K562 (cell line): ENCODE measurements around the gene ADCY5. TPM values are rescaled to one million over a fixed set of nuclear protein-coding genes. Genes with fewer than 3 reads are reported as not detected.
A peak's percentile ranks its signal among the peaks of the same experiment; 100 is the strongest.

Experiments
- ADNP ChIP-seq: fragments of 200-800 bp; sonication (Bioruptor generic); IDR thresholded peaks from 2 replicates; pipeline ENCODE4 v1.6.1; 2016; ENCODE audit warnings: missing genetic modification characterization, missing compliant biosample characterization
- BHLHE40 ChIP-seq: IDR thresholded peaks from 2 replicates; pipeline ENCODE4 v1.6.1; 2011; ENCODE audit warnings: low read length, improper control_type of control experiment
- CBFA2T3 ChIP-seq: fragments of 450-650 bp; IDR thresholded peaks from 2 replicates; pipeline ENCODE4 v1.6.1; 2017
- FOXK2 ChIP-seq, 2 experiments: fragments of 450-650 bp; IDR thresholded peaks in 1 of 2; conservative IDR thresholded peaks in 1 of 2; 2 replicates each; pipeline ENCODE4 v1.6.1; 2016; ENCODE audit warnings: low read depth in 2 of 2, mild to moderate bottlenecking in 1 of 2
- FOXM1 ChIP-seq, 2 experiments: fragments of 450-650 bp in 1 of 2; sonication (generic) in 1 of 2; formaldehyde crosslinking in 1 of 2; IDR thresholded peaks; 2 replicates each; pipeline versions ENCODE4 v1.6.1 to v1.9.0; 2017 to 2022; ENCODE audit warnings: low read depth in 2 of 2, mild to moderate bottlenecking in 2 of 2, missing genetic modification reagents in 1 of 2, moderate library complexity in 1 of 2
- GATAD2A ChIP-seq: fragments of 450-650 bp; IDR thresholded peaks from 2 replicates; pipeline ENCODE4 v1.6.1; 2017
- GTF2A2 ChIP-seq: IDR thresholded peaks from 2 replicates; pipeline ENCODE4 v1.6.1; 2016; ENCODE audit warnings: mild to moderate bottlenecking, missing genetic modification characterization, missing compliant biosample characterization
- GTF2E2 ChIP-seq: fragments of 200-800 bp; sonication (Bioruptor generic); IDR thresholded peaks from 2 replicates; pipeline ENCODE4 v1.6.1; 2016; ENCODE audit warnings: missing genetic modification characterization, missing compliant biosample characterization
- HNRNPK ChIP-seq: fragments of 200-400 bp; formaldehyde crosslinking; IDR thresholded peaks from one replicate; pipeline ENCODE4 v1.6.1; 2018; ENCODE audit warnings: mild to moderate bottlenecking, low read depth, low read length; ENCODE audit not compliant: poor library complexity, severe bottlenecking
- MEIS2 ChIP-seq: fragments of 450-650 bp; IDR thresholded peaks from 2 replicates; pipeline ENCODE4 v1.6.1; 2014; ENCODE audit warnings: mild to moderate bottlenecking; ENCODE audit not compliant: partially characterized antibody
- PTTG1 ChIP-seq: fragments of 450-650 bp; IDR thresholded peaks from 2 replicates; pipeline ENCODE4 v1.6.1; 2016; ENCODE audit warnings: low read depth, mild to moderate bottlenecking, missing genetic modification characterization, missing compliant biosample characterization
- RAD21 ChIP-seq, 2 experiments: fragments of 250-450 bp in 1 of 2; fragments of 450-650 bp in 1 of 2; sonication (Bioruptor Pico) in 1 of 2; formaldehyde crosslinking in 1 of 2; IDR thresholded peaks in 1 of 2; conservative IDR thresholded peaks in 1 of 2; 2 replicates each; pipeline versions ENCODE4 v1.4.0 to v1.8.0; 2020 to 2022; ENCODE audit warnings: mild to moderate bottlenecking in 2 of 2, moderate library complexity in 1 of 2
- RBM34 ChIP-seq: fragments of 200-400 bp; formaldehyde crosslinking; IDR thresholded peaks from 2 replicates; pipeline ENCODE4 v1.6.1; 2018; ENCODE audit warnings: low read length, borderline replicate concordance; ENCODE audit not compliant: insufficient read depth
- RNF2 ChIP-seq: sonication (generic); IDR thresholded peaks from 2 replicates; pipeline ENCODE4 v1.6.1; 2016
- SAFB ChIP-seq: fragments of 200-400 bp; formaldehyde crosslinking; IDR thresholded peaks from 2 replicates; pipeline ENCODE4 v1.6.1; 2017; ENCODE audit warnings: low read depth, low read length, borderline replicate concordance
- TBP ChIP-seq: optimal IDR thresholded peaks from 2 replicates; pipeline ENCODE3; 2011; ENCODE audit warnings: low read depth, low read length, improper control_type of control experiment
- TCF3 ChIP-seq: sonication (generic); formaldehyde crosslinking; IDR thresholded peaks from 2 replicates; pipeline ENCODE4 v1.4.0; 2020; ENCODE audit warnings: mild to moderate bottlenecking, missing genetic modification reagents
- THRAP3 ChIP-seq: fragments of 450-650 bp; IDR thresholded peaks from 2 replicates; pipeline ENCODE4 v1.6.1; 2016; ENCODE audit warnings: mild to moderate bottlenecking, inconsistent platforms, borderline replicate concordance
- ZNF133 ChIP-seq: fragments of 250-450 bp; sonication (Bioruptor Pico); IDR thresholded peaks from 2 replicates; pipeline ENCODE4 v1.4.0; 2020; ENCODE audit warnings: mild to moderate bottlenecking
- ZNF695 ChIP-seq: fragments of 450-650 bp; formaldehyde crosslinking; IDR thresholded peaks from 2 replicates; pipeline ENCODE4 v1.4.0; 2020; ENCODE audit warnings: mild to moderate bottlenecking, moderate library complexity
- polyA plus RNA-seq, 8 experiments: library from polyadenylated mRNA; depleted of rRNA in 4 of 8; stranded (reverse) in 5 of 8; unstranded in 3 of 8; fragments of >200 nt; fragmentation: Nextera tagmentation in 2 of 8; fragmentation: Illumina TruSeq in 1 of 8; extraction: Ambion mirVana in 2 of 8; extraction: Trizol in 1 of 8; gene quantifications; 2 replicates each; pipeline versions ENCODE4 v1.2.1 to v1.2.3, GENCODE V29; 2011 to 2014; ENCODE audit warnings: inconsistent platforms in 1 of 8, missing spikeins in 1 of 8
- total RNA-seq, 7 experiments: library from RNA; depleted of rRNA in 6 of 7; stranded (reverse); fragments of >200 nt in 6 of 7; fragmentation: Illumina TruSeq in 2 of 7; extraction: Trizol in 2 of 7; gene quantifications; 2 replicates each; pipeline versions ENCODE4 v1.2.1 to v1.2.3, GENCODE V29; 2011 to 2021; ENCODE audit warnings: low replicate concordance in 1 of 7
- TF ChIP-seq, protein P1 (sequence below), 2 experiments: fragments of 200-800 bp in 1 of 2; sonication (Bioruptor generic) in 1 of 2; sonication (generic) in 1 of 2; formaldehyde crosslinking in 1 of 2; IDR thresholded peaks in 1 of 2; conservative IDR thresholded peaks in 1 of 2; 2 replicates each; pipeline versions ENCODE4 v1.5.0 to v1.6.1; 2016 to 2020; ENCODE audit warnings: missing compliant biosample characterization in 1 of 2, missing genetic modification characterization in 1 of 2, missing genetic modification reagents in 1 of 2
- TF ChIP-seq, protein P2 (sequence below): fragments of 250-450 bp; sonication (Bioruptor Pico); IDR thresholded peaks from 2 replicates; pipeline ENCODE4 v1.8.0; 2021; ENCODE audit warnings: mild to moderate bottlenecking, moderate library complexity
- TF ChIP-seq, protein P3 (sequence below), 2 experiments: fragments of 450-650 bp; conservative IDR thresholded peaks; 2 replicates each; pipeline ENCODE4 v1.6.1; 2017; ENCODE audit warnings: mild to moderate bottlenecking in 2 of 2, moderate library complexity in 2 of 2
- TF ChIP-seq, protein P4 (sequence below): fragments of 250-450 bp; sonication (Bioruptor Pico); IDR thresholded peaks from 2 replicates; pipeline ENCODE4 v1.5.0; 2021

Gene ADCY5
- total and polyA plus RNA-seq, 9 of the 15 experiments (the other 6 are each of a cell fraction or from before 2014, with no cell fraction given), result under 0.01 TPM; not detected in 8

DNA sequence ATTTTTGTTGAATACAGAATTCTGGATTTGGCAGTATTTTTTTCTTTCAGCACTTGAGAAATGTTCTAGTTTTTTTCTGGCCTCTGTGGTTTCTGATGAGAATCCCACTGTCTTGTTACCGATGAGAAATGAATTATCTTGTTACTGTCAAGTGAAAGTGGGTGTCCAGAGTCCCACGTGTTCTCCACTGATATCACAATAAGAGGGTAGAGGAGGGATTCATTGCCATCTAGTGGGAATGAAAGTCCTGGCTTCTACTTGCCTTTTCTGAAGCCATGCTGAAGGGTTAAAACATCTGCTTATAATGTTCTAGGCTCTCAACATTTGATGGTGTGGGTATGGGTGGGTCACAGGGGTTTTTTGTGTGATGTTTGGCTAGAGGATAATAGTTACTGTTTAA, 181.1 kb downstream of the ADCY5 start (continued):
- TF ChIP-seq, protein P1, sequence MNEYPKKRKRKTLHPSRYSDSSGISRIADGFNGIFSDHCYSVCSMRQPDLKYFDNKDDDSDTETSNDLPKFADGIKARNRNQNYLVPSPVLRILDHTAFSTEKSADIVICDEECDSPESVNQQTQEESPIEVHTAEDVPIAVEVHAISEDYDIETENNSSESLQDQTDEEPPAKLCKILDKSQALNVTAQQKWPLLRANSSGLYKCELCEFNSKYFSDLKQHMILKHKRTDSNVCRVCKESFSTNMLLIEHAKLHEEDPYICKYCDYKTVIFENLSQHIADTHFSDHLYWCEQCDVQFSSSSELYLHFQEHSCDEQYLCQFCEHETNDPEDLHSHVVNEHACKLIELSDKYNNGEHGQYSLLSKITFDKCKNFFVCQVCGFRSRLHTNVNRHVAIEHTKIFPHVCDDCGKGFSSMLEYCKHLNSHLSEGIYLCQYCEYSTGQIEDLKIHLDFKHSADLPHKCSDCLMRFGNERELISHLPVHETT (CRISPR knock-in tag; conservative IDR thresholded peaks at IDR 0.05 in 1 of 2, IDR thresholded peaks at IDR 0.05 in 1 of 2), result no peak
- TF ChIP-seq TCF3 (CRISPR knock-in tag) (peak; percentile 48; the same call in 1 of the 2 replicates), PTTG1 (tag) (no peak), BHLHE40 (no peak), CBFA2T3 (peak; percentile 36; the same call in 1 of the 2 replicates), GTF2A2 (no peak), RNF2 (no peak), MEIS2 (peak; percentile 16), FOXM1 (IDR thresholded peaks at IDR 0.05; ENCODE audit: low read depth) (no peak), FOXM1 (CRISPR knock-in tag; IDR thresholded peaks at IDR 0.05; ENCODE audit: low read depth) (no peak), THRAP3 (no peak), FOXK2 (conservative IDR thresholded peaks at IDR 0.05 in 1 of 2, IDR thresholded peaks at IDR 0.05 in 1 of 2; ENCODE audit: low read depth in 2 of 2) (no peak), SAFB (no peak), RAD21 (CRISPR knock-in tag; conservative IDR thresholded peaks at IDR 0.05 in 1 of 2, IDR thresholded peaks at IDR 0.05 in 1 of 2) (peak in 1 of 2 experiments; percentile 44; a peak in 2 of 4 replicates), GATAD2A (no peak), ZNF695 (CRISPR knock-in tag) (no peak), TBP (no peak), HNRNPK (no peak), ADNP (tag) (no peak), GTF2E2 (tag) (no peak), RBM34 (no peak), ZNF133 (CRISPR knock-in tag) (no peak)
- TF ChIP-seq, protein P2, sequence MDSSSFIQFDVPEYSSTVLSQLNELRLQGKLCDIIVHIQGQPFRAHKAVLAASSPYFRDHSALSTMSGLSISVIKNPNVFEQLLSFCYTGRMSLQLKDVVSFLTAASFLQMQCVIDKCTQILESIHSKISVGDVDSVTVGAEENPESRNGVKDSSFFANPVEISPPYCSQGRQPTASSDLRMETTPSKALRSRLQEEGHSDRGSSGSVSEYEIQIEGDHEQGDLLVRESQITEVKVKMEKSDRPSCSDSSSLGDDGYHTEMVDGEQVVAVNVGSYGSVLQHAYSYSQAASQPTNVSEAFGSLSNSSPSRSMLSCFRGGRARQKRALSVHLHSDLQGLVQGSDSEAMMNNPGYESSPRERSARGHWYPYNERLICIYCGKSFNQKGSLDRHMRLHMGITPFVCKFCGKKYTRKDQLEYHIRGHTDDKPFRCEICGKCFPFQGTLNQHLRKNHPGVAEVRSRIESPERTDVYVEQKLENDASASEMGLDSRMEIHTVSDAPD (CRISPR knock-in tag), result no peak
- TF ChIP-seq, protein P3, sequence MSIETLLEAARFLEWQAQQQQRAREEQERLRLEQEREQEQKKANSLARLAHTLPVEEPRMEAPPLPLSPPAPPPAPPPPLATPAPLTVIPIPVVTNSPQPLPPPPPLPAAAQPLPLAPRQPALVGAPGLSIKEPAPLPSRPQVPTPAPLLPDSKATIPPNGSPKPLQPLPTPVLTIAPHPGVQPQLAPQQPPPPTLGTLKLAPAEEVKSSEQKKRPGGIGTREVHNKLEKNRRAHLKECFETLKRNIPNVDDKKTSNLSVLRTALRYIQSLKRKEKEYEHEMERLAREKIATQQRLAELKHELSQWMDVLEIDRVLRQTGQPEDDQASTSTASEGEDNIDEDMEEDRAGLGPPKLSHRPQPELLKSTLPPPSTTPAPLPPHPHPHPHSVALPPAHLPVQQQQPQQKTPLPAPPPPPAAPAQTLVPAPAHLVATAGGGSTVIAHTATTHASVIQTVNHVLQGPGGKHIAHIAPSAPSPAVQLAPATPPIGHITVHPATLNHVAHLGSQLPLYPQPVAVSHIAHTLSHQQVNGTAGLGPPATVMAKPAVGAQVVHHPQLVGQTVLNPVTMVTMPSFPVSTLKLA (conservative IDR thresholded peaks at IDR 0.05), result peak; percentile 63 to 71
- TF ChIP-seq, protein P4, sequence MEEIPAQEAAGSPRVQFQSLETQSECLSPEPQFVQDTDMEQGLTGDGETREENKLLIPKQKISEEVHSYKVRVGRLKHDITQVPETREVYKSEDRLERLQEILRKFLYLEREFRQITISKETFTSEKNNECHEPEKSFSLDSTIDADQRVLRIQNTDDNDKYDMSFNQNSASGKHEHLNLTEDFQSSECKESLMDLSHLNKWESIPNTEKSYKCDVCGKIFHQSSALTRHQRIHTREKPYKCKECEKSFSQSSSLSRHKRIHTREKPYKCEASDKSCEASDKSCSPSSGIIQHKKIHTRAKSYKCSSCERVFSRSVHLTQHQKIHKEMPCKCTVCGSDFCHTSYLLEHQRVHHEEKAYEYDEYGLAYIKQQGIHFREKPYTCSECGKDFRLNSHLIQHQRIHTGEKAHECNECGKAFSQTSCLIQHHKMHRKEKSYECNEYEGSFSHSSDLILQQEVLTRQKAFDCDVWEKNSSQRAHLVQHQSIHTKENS (CRISPR knock-in tag), result no peak
